H9 (cell line): ENCODE results near the gene COPS6. TPM values are rescaled to one million over a fixed set of nuclear protein-coding genes. Genes with fewer than 3 reads are reported as not detected.

Experiments
- DNase-seq: peaks from one replicate; pipeline ENCODE4 v3.0.0-alpha.2; 2017
- H2AFZ ChIP-seq: one replicate; pipeline ENCODE4 v1.6.1; 2013; ENCODE audit warnings: mild to moderate bottlenecking, low read length, control low read depth, moderate library complexity
- H2AK5ac ChIP-seq: 2 replicates; pipeline ENCODE4 v1.6.1; 2013; ENCODE audit warnings: low read length, control low read depth, mixed read lengths; ENCODE audit not compliant: insufficient read length
- H2BK120ac ChIP-seq: one replicate; pipeline ENCODE4 v1.6.1; 2013; ENCODE audit warnings: low read depth, mild to moderate bottlenecking, low read length, control low read depth, inconsistent platforms; ENCODE audit not compliant: poor library complexity, severe bottlenecking
- H2BK12ac ChIP-seq: 2 replicates; pipeline ENCODE4 v1.6.1; 2013; ENCODE audit warnings: low read length, control low read depth, mixed read lengths, low read depth; ENCODE audit not compliant: insufficient read length
- H2BK15ac ChIP-seq: 2 replicates; pipeline ENCODE4 v1.6.1; 2013; ENCODE audit warnings: low read depth, low read length, control low read depth
- H2BK20ac ChIP-seq: one replicate; pipeline ENCODE4 v1.6.1; 2013; ENCODE audit warnings: low read depth, mild to moderate bottlenecking, low read length, control low read depth, inconsistent platforms; ENCODE audit not compliant: poor library complexity, severe bottlenecking
- H2BK5ac ChIP-seq: 2 replicates; pipeline ENCODE4 v1.6.1; 2013; ENCODE audit warnings: low read length, control low read depth, mixed read lengths; ENCODE audit not compliant: insufficient read length
- H3K14ac ChIP-seq: 2 replicates; pipeline ENCODE4 v1.6.1; 2013; ENCODE audit warnings: low read length, control low read depth; ENCODE audit not compliant: insufficient read depth
- H3K18ac ChIP-seq: 2 replicates; pipeline ENCODE4 v1.6.1; 2013; ENCODE audit warnings: low read depth, mild to moderate bottlenecking, mixed read lengths, low read length, control low read depth; ENCODE audit not compliant: insufficient read length
- H3K23ac ChIP-seq: 2 replicates; pipeline ENCODE4 v1.6.1; 2013; ENCODE audit warnings: low read length, control low read depth, mixed read lengths, low read depth; ENCODE audit not compliant: insufficient read length
- H3K23me2 ChIP-seq: 2 replicates; pipeline ENCODE4 v1.6.1; 2013; ENCODE audit warnings: low read depth, mild to moderate bottlenecking, mixed read lengths, low read length, control low read depth; ENCODE audit not compliant: insufficient read length, poor library complexity, severe bottlenecking
- H3K27ac ChIP-seq: 2 replicates; pipeline ENCODE4 v1.5.1; 2013; ENCODE audit warnings: low read length, control low read depth, mixed read lengths, low read depth; ENCODE audit not compliant: insufficient read length
- H3K27me3 ChIP-seq: 2 replicates; pipeline ENCODE4 v1.6.1; 2013; ENCODE audit warnings: low read length, control low read depth, inconsistent platforms; ENCODE audit not compliant: insufficient read depth
- H3K4ac ChIP-seq: 2 replicates; pipeline ENCODE4 v1.6.1; 2013; ENCODE audit warnings: low read depth, mild to moderate bottlenecking, control low read depth, inconsistent platforms, low read length, moderate library complexity
- H3K4me1 ChIP-seq: 2 replicates; pipeline ENCODE4 v1.6.1; 2013; ENCODE audit warnings: low read length, control low read depth, inconsistent platforms; ENCODE audit not compliant: insufficient read depth
- H3K4me2 ChIP-seq: 2 replicates; pipeline ENCODE4 v1.6.1; 2013; ENCODE audit warnings: low read length, control low read depth, mixed read lengths; ENCODE audit not compliant: insufficient read length, insufficient read depth
- H3K56ac ChIP-seq: 2 replicates; pipeline ENCODE4 v1.6.1; 2013; ENCODE audit warnings: low read depth, mild to moderate bottlenecking, mixed read lengths, low read length, control low read depth; ENCODE audit not compliant: insufficient read length
- H3K79me1 ChIP-seq: 2 replicates; pipeline ENCODE4 v1.6.1; 2013; ENCODE audit warnings: low read depth, mild to moderate bottlenecking, moderate library complexity, low read length, control low read depth, inconsistent platforms; ENCODE audit not compliant: insufficient read depth, poor library complexity, severe bottlenecking
- H3K79me2 ChIP-seq: 2 replicates; pipeline ENCODE4 v1.6.1; 2013; ENCODE audit warnings: low read length, control low read depth, inconsistent platforms; ENCODE audit not compliant: insufficient read depth
- H3K9ac ChIP-seq: 2 replicates; pipeline ENCODE4 v1.6.1; 2013; ENCODE audit warnings: low read length, control low read depth, mixed read lengths; ENCODE audit not compliant: insufficient read length; ENCODE audit errors: extremely low read depth
- H3K9me3 ChIP-seq: one replicate; pipeline ENCODE4 v1.6.1; 2013; ENCODE audit warnings: low read depth, low read length, inconsistent platforms; ENCODE audit not compliant: control insufficient read depth
- H3T11ph ChIP-seq: one replicate; pipeline ENCODE4 v1.6.1; 2013; ENCODE audit warnings: mild to moderate bottlenecking, low read length, control low read depth, inconsistent platforms
- H4K20me1 ChIP-seq: one replicate; pipeline ENCODE4 v1.6.1; 2013; ENCODE audit not compliant: control insufficient read depth, insufficient read length, insufficient read depth
- H4K5ac ChIP-seq: 2 replicates; pipeline ENCODE4 v1.6.1; 2013; ENCODE audit warnings: low read depth, mild to moderate bottlenecking, mixed read lengths, low read length, control low read depth; ENCODE audit not compliant: insufficient read length
- H4K8ac ChIP-seq: replicated peaks from 2 replicates; pipeline ENCODE4 v1.6.1; 2013; ENCODE audit warnings: low read length, control low read depth, mixed read lengths, low read depth; ENCODE audit not compliant: insufficient read length
- H4K91ac ChIP-seq: 2 replicates; pipeline ENCODE4 v1.6.1; 2013; ENCODE audit warnings: low read depth, mild to moderate bottlenecking, moderate library complexity, mixed read lengths, low read length, control low read depth; ENCODE audit not compliant: insufficient read length
- H3K27ac Mint-ChIP-seq, 3 experiments: 2 replicates in 2 of 3; 3 replicates in 1 of 3; pipeline ENCODE4 v1.8.0; 2020 to 2021; ENCODE audit warnings: mixed read lengths in 3 of 3, mild to moderate bottlenecking in 1 of 3, moderate library complexity in 1 of 3
- H3K27me3 Mint-ChIP-seq: 2 replicates; pipeline ENCODE4 v1.8.0; 2021; ENCODE audit warnings: low read depth, mild to moderate bottlenecking, moderate library complexity, mixed read lengths
- H3K36me3 Mint-ChIP-seq, 3 experiments: 2 replicates in 2 of 3; 3 replicates in 1 of 3; pipeline ENCODE4 v1.8.0; 2020 to 2021; ENCODE audit warnings: low read depth in 3 of 3, mixed read lengths in 3 of 3; ENCODE audit not compliant: insufficient read depth in 1 of 3
- H3K4me1 Mint-ChIP-seq, 2 experiments: 2 replicates each; pipeline ENCODE4 v1.8.0; 2020; ENCODE audit warnings: mixed read lengths in 2 of 2
- H3K4me3 Mint-ChIP-seq, 2 experiments: 2 replicates in 1 of 2; 3 replicates in 1 of 2; pipeline ENCODE4 v1.8.0; 2020 to 2021; ENCODE audit warnings: mild to moderate bottlenecking in 2 of 2, mixed read lengths in 2 of 2, moderate library complexity in 1 of 2
- H3K9me3 Mint-ChIP-seq, 2 experiments: 2 replicates in 1 of 2; 3 replicates in 1 of 2; pipeline ENCODE4 v1.8.0; 2020; ENCODE audit warnings: mild to moderate bottlenecking in 2 of 2, mixed read lengths in 2 of 2, moderate library complexity in 1 of 2
- CTCF ChIP-seq: fragments of 200-600 bp; sonication (generic); conservative IDR thresholded peaks from 3 replicates; pipeline ENCODE4 v1.8.0; 2021; ENCODE audit warnings: antibody characterized with exemption, mild to moderate bottlenecking
- WGBS: extraction: QIAGEN DNeasy Blood & Tissue Kit; methylation state at CpG from one replicate; pipeline ENCODE4 v1.1.7; 2013; ENCODE audit warnings: missing lambda C conversion rate, low lambda C conversion rate, mixed read lengths; ENCODE audit not compliant: insufficient read length; ENCODE audit errors: extremely low coverage; 5-methylcytosine and 5-hydroxymethylcytosine counted together
- total RNA-seq: library from RNA; stranded (reverse); gene quantifications from 2 replicates; pipeline ENCODE4 v1.2.1, GENCODE V29; 2021

Gene COPS6
- total RNA-seq, 1 experiment from 2014 or later: 140 TPM

- Mint-ChIP-seq H3K27me3 (no peaks in the 10 kb centered on the region; the same call in 1 of the 2 replicates), H3K4me3 (peak overlapping the region; percentile 93 to 95), H3K9me3 (peaks cover 0 to 3% of the 10 kb centered on the region in 2 experiments; a peak in 1 of 5 replicates), H3K4me1 (peaks cover 20 to 34% of the 10 kb centered on the region in 2 experiments), H3K36me3 (peaks cover 56 to 75% (median 69%) of the 10 kb centered on the region in 3 experiments), H3K27ac (peak overlapping the region; percentile 99 to 100 (median 99))
- Histone ChIP-seq H3K23me2 (no peaks in the 10 kb centered on the region), H3K79me1 (peaks cover 3% of the 10 kb centered on the region), H3K27ac (peak overlapping the region; percentile 86), H3K56ac (peak overlapping the region; percentile 97), H2AFZ (no peak overlapping the region), H2BK120ac (peak overlapping the region; percentile 94), H3K27me3 (no peaks in the 10 kb centered on the region), H3K79me2 (peaks cover 5% of the 10 kb centered on the region; the same call in 1 of the 2 replicates), H3K9ac (peak overlapping the region; percentile 100), H4K20me1 (no peaks in the 10 kb centered on the region), H4K91ac (peak overlapping the region; percentile 99), H4K5ac (peak overlapping the region; percentile 100), H3K23ac (no peak overlapping the region), H3K14ac (peak overlapping the region; percentile 100), H3T11ph (no peak overlapping the region), H2BK15ac (no peak overlapping the region), H2BK5ac (peak overlapping the region; percentile 99), H3K18ac (peak overlapping the region; percentile 100), H2BK20ac (no peak overlapping the region), H3K4me2 (peak overlapping the region; percentile 75), H2AK5ac (peak overlapping the region; percentile 93), H3K4ac (peak overlapping the region; percentile 100), H4K8ac (peak overlapping the region; percentile 99), H3K4me1 (no peaks in the 10 kb centered on the region), H2BK12ac (peak overlapping the region; percentile 92), H3K9me3 (no peaks in the 10 kb centered on the region)
- no CpG with 5 or more reads among the region's 61 CpGs for WGBS
- TF ChIP-seq CTCF: no peak
- DNase-seq: peak; percentile 92
Measured at GRCh38 chr7:100100420-100101015, 11.7 kb downstream of the COPS6 start.
